Measurements from ENCODE around the gene GRAMD1B.
"Not testable (repeated sequence)": the region's sequence is repeated elsewhere in the genome, so short reads cannot be mapped to it uniquely, and the experiment has no call there.

The GRAMD1B gene

DNA sequence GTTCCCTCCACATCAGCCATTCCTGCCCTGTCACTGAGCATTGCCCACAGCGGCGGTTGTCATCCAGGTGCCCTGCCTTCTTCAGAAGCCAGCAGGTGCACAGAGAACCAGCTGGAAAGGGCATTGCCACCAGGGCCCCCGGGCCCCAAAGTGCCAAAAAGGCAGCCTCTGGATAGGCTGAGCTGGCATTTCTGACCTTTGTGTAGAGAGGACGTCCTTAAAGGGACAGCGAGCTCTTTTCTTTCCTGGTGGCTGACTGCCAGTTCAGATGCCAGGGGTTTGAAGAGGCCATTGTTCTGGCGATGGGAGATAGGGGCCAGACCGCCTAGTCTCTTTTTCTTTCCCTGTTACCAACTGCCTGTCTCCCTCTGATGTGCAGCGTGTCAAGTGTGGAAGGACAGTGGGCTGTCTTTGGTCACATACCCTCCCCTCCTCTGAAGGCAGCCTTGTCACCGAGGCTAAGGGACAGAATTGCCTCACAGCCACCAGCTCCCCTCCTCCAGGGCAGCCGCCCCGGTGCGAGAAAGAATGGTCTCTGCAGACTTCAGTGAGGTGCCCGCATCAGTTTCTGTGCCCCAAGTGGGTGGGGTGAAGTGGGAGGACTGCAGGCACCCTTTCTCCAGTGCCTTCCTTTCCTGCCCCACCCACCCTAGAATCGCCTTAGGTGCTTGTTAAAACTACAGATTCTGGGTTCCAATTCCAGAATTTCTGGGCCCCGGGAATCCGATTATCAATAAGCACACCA, 114.7 kb downstream of the GRAMD1B start:
- no peak for DNase-seq

- no peak for DNase-seq
Measured at GRCh38 chr11:123545726-123546270, 115.7 kb downstream of the GRAMD1B start.

DNA sequence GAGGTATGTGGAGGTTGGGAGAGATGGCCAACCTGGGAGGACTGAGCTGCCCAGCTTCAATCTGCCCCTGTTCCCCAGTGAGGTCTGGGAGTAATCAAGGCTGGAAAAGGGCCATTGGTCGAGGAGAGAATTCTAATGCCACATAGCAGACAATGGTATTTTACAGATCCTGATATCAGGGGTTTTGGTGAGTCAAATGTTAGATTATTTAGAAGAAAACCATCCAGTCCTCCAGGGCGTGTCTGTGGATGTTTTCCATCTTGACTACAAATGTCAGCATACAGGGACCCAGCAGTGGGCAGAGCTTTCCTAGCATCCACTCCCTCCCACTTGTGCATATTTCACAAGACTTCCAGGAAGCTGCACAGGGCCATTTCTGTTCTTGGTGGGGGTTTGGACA, 116.4 kb downstream of the GRAMD1B start:
- no peak for DNase-seq

DNA sequence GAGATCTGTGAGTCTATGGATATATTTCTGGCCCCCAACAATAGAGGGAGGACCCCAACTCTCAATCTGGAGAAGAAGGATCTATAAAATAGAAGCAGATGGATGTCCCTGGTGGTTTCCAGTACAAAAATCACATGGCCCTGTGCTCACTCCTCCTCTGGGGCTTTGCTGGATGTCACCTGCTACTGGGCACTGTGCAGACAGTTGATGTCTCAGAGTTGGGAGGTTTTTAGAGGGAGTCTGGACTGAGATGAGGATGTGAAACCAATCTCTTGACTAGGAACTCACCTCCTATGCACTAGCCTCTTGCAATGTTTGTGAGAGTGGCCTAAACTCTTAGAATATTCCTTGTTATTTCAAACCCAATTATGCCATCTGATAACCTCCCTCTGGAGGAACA, 117.1 kb downstream of the GRAMD1B start:
- DNase-seq: no peak

DNA sequence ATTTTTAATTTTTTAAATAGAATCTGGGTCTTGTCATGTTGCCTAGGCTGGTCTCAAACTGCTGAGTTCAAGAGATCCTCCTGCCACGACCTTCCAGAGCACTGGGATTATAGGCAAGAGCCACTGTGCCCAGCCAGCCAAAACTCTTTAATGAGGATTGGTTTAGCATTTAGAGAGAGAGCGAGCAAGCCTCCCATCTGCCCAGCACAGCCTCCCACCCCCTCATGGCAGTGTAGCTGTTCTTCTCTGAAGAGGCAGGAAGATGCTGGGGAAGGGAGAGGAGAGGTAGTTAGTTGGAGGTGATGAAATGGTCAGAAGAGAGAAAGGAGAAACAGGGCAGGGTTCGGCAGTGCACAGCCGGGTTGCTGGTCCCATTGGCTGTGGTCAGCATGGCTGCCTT, 118.7 kb downstream of the GRAMD1B start:
- DNase-seq: no peak

DNA sequence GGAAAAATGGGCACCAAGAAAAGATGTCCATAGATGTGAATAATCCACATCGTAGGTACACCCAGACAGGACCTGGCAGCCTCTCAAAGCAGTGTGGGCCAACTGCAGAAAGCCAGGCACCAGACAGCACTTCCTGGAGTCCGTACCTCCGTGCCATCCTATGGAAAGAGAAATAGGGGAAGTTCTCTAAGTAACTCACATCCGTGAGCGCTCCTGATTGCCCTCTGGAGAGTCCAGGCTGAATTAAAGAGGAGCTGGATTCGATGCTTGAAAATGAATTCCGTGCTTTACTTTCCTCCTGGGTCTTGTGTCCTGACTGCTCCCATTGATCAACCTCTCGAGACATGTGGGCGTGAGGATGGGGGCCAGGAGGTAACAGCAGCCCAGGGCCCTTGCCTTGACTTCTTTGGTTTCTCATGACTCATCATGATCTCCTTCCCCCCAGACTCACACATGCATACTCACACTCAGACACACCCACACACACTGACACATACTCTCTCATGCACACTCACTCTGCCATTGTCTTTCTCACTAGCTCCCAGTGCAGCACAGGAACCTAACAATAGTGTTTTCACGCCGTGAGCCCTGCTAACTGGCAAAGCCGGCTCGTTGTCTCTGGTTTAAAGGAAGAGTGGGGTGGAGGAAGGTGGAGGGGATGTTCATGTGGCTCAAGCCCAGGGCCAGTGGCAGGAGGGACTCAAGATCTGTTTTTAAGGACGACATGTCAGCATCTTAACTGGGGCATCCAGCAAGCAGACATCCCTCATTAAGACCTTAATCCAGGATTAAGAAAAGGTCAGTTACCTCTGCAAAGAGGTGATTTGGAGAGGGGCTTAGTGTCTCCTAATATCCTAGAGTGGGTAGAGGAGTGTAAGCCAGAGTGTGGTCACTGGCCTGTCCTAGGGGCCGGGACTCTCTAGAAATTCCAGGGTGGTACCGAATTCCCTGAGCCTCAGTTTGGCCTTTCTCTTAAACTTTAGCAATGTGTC, 120.2 kb downstream of the GRAMD1B start:
- no peak for DNase-seq

DNA sequence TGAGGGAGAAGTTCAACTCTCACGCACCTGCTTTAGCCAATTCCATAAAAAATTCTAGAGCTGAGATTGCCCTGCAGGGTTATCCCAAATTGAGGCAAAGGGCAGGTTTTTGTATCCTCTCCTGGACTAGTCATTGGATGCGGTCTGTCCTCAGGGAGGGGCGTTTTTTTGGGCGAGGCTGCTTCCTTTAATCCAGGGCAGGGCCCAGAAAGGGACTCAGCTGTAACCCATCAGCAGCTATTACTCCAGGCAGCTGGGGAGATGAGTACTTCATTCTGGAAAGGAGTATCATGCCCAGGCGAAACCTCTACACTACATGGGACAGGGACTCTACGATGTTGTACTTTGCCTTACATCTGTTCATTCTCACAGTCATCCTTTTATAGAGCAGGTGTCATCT, 121.0 kb downstream of the GRAMD1B start:
- DNase-seq: no peak

- no peak for DNase-seq
Measured at GRCh38 chr11:123556633-123557032, 126.6 kb downstream of the GRAMD1B start.

- no peak for DNase-seq
Measured at GRCh38 chr11:123558536-123559315, 128.7 kb downstream of the GRAMD1B start.

DNA sequence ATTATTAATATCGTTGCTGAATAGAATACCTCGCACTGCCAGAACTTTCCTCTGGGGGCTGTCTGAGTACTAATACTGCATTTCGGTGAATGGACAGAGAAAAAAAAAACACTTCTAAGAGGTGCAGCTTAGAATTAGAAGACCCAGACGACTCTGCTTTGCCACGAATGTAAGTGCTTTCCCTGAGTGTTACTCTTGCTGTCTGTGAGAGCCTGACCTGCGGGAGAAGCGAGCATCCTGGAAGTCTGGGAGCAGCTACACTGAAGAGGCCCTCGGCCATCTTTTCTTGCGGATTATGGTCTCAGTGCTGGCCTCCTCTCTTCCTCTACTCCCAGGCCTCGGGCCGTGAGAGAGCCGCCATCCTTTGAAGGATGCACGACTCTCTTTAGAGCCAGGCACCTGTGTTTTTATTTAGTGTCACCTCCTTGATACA, 129.5 kb downstream of the GRAMD1B start:
- DNase-seq: no peak

GRCh38 chr11:123560006-123560405, 129.9 kb downstream of the GRAMD1B start:
- peak; percentile 20 for DNase-seq

GRCh38 chr11:123561431-123561800, 131.3 kb downstream of the GRAMD1B start:
- DNase-seq: no peak

DNA sequence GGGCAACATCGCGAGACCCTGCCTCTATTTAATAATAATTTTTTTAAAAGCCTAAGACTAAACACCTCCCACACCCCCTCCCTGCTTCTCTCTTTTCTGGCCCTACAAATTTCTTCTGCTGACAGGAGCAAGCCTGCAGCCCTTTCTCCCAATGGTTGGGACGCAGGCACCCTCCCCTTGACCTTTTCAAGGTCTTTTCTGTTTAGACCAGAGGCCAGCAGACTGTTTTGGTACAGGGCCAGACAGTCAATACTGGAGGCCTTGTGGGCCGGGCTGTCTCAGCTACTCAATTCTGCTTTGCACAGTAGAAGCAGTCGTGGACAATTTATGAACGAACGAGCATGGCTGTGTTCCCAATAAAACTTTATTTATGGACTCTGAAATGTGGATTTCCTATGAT, 132.1 kb downstream of the GRAMD1B start:
- no peak for DNase-seq

- no peak for DNase-seq
Measured at GRCh38 chr11:123562829-123563228, 132.8 kb downstream of the GRAMD1B start.

GRCh38 chr11:123564221-123564620, 134.2 kb downstream of the GRAMD1B start:
- no peak for DNase-seq

DNA sequence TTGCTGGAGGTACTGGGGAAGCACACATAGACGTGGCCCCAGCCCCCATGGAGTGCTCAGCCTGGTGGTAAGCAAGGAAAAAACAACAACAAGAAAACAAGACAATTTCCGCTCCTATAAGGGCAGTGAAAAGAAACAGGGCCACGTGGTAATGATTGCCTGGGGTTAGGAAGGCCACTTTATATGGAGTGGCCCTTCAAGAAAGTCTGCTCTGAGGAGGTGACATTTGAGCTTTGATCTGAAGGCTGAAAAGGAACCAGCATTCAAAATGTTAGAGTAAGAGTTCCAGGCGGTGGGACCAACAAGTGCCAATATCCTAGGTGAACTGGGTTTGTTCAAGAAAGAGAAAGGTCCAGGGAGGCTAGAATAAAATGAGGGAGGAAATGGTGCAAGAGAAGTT, 136.8 kb downstream of the GRAMD1B start:
- no peak for DNase-seq

- no peak for DNase-seq
Measured at GRCh38 chr11:123567466-123567865, 137.4 kb downstream of the GRAMD1B start.

DNA sequence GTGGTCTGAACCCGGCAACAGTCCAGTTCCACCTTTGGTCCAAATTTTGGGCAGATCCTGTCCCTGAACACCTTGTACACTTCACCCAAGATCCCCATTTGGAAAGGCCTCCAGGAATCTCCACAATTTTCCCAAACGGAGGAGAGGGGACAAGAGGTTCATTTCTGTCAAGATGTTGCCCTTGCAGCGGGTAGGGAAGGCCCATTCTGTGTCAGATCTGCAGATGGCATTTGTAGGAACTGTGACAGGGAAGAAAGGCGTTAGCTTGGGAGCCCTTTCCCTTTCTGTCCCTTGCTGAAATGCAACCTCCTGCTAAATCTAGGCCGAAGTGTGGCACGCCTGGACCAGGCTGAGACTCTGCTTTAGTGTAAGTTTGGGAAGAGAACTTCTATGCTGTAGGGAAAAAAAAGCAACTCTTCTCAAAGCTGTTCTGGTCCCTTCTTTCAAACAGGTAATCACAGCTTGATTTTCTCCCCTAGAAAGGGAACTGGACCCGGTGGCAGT, 138.3 kb downstream of the GRAMD1B start:
- no peak for DNase-seq

- no peak for DNase-seq
Measured at GRCh38 chr11:123569393-123569792, 139.3 kb downstream of the GRAMD1B start.

- DNase-seq: no peak
Measured at GRCh38 chr11:123570939-123571580, 141.0 kb downstream of the GRAMD1B start.

GRCh38 chr11:123572791-123573190, 142.7 kb downstream of the GRAMD1B start:
- DNase-seq: not testable (repeated sequence)

- DNase-seq: no peak
Measured at GRCh38 chr11:123573286-123573685, 143.2 kb downstream of the GRAMD1B start.
